Measurements from ENCODE around the gene PTGS1.

DNA sequence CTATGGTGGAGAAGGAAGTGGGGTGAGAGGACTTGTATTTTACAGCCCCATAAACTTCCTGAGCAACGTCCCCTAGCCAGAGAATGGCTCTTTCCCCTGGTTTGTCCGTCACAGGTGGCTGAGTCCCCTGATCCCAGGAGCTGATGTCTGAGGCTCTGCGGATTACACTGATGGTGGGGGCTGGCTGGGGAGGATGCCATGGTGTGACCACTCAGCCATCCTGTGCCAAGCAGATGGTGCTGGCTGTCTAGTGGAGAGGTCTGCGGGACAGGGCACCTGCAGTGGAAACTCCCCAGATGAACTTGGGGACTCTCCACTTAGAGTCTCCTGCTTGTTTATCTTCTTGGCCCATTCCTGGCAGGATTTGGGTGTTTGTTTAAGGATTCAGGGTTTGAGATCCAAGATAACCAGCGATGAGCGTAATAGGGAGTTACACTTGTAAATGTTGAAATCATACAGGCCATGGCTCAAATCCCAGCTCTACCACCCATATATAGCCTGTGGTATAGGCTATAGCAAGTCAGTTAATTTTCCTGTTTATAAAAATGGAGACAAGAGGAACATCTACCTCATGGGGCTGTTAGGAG is 4.7 kb upstream of the PTGS1 start:
- TF ChIP-seq, protein P1, sequence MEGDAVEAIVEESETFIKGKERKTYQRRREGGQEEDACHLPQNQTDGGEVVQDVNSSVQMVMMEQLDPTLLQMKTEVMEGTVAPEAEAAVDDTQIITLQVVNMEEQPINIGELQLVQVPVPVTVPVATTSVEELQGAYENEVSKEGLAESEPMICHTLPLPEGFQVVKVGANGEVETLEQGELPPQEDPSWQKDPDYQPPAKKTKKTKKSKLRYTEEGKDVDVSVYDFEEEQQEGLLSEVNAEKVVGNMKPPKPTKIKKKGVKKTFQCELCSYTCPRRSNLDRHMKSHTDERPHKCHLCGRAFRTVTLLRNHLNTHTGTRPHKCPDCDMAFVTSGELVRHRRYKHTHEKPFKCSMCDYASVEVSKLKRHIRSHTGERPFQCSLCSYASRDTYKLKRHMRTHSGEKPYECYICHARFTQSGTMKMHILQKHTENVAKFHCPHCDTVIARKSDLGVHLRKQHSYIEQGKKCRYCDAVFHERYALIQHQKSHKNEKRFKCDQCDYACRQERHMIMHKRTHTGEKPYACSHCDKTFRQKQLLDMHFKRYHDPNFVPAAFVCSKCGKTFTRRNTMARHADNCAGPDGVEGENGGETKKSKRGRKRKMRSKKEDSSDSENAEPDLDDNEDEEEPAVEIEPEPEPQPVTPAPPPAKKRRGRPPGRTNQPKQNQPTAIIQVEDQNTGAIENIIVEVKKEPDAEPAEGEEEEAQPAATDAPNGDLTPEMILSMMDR (IDR thresholded peaks at IDR 0.05) = no peak
- no peak for TF ChIP-seq POLR2A (IDR thresholded peaks at IDR 0.05)
- no peak for TF ChIP-seq EP300 (IDR thresholded peaks at IDR 0.05)
